Keratinocyte (primary cell): ENCODE data around the gene BUD23.

Source experiments
- CTCF ChIP-seq, 3 experiments: IDR thresholded peaks in 1 of 3; conservative IDR thresholded peaks in 1 of 3; optimal IDR thresholded peaks in 1 of 3; 2 replicates in 2 of 3; 3 replicates in 1 of 3; pipeline versions ENCODE3 to v1.5.1; 2011; ENCODE audit warnings: low read length in 3 of 3, mild to moderate bottlenecking in 3 of 3, moderate library complexity in 2 of 3, control low read depth in 1 of 3, inconsistent platforms in 1 of 3; ENCODE audit not compliant: insufficient read depth in 2 of 3; ENCODE audit errors: extremely low read depth in 1 of 3
- EZH2 ChIP-seq: IDR thresholded peaks from one replicate; pipeline ENCODE4 v1.6.1; 2012; ENCODE audit warnings: inconsistent platforms, mild to moderate bottlenecking, low read length, moderate library complexity

- no peak for TF ChIP-seq CTCF (optimal IDR thresholded peaks at IDR 0.05 in 1 of 3, IDR thresholded peaks at IDR 0.05 in 1 of 3, conservative IDR thresholded peaks at IDR 0.05 in 1 of 3; ENCODE audit: extremely low read depth in 1 of 3, insufficient read depth in 2 of 3, low read length in 3 of 3)
- TF ChIP-seq EZH2, result no peak
Measured at GRCh38 chr7:73688288-73688687, 4.9 kb downstream of the BUD23 start.
